HEK293 (cell line): ENCODE results near the gene ARHGAP26.

Source experiments
- ATF2 ChIP-seq: fragments of 450-650 bp; formaldehyde crosslinking; IDR thresholded peaks from 2 replicates; pipeline ENCODE4 v1.5.1; 2016; ENCODE audit warnings: missing biosample characterization, missing genetic modification characterization, low read depth
- FEZF1 ChIP-seq: fragments of 450-650 bp; formaldehyde crosslinking; IDR thresholded peaks from 2 replicates; pipeline ENCODE4 v1.5.1; 2016; ENCODE audit warnings: missing biosample characterization, missing genetic modification characterization
- GLIS1 ChIP-seq: fragments of 450-650 bp; formaldehyde crosslinking; IDR thresholded peaks from 2 replicates; pipeline ENCODE4 v1.5.1; 2016; ENCODE audit warnings: missing biosample characterization, missing genetic modification characterization
- KLF1 ChIP-seq: fragments of 450-650 bp; formaldehyde crosslinking; IDR thresholded peaks from 2 replicates; pipeline ENCODE4 v1.5.1; 2016; ENCODE audit warnings: missing biosample characterization, missing genetic modification characterization
- TCF7L2 ChIP-seq: IDR thresholded peaks from 2 replicates; pipeline ENCODE4 v1.6.1; 2011; ENCODE audit warnings: low read depth, mild to moderate bottlenecking, inconsistent platforms, low read length, moderate library complexity, borderline replicate concordance
- ZNF23 ChIP-seq: fragments of 450-650 bp; formaldehyde crosslinking; IDR thresholded peaks from 2 replicates; pipeline ENCODE4 v1.5.1; 2016; ENCODE audit warnings: missing biosample characterization, missing genetic modification characterization, borderline replicate concordance
- ZNF274 ChIP-seq, 2 experiments: fragments of 200-500 bp in 1 of 2; fragments of 450-650 bp in 1 of 2; sonication (Bioruptor generic) in 1 of 2; formaldehyde crosslinking in 1 of 2; IDR thresholded peaks; 2 replicates each; pipeline versions ENCODE4 v1.5.1 to v1.6.1; 2014 to 2016; ENCODE audit warnings: borderline replicate concordance in 1 of 2, inconsistent platforms in 1 of 2, low read length in 1 of 2, missing biosample characterization in 1 of 2, missing genetic modification characterization in 1 of 2
- ZNF324 ChIP-seq: fragments of 450-650 bp; formaldehyde crosslinking; IDR thresholded peaks from 2 replicates; pipeline ENCODE4 v1.5.1; 2016; ENCODE audit warnings: missing biosample characterization, missing genetic modification characterization
- ZNF580 ChIP-seq: fragments of 450-650 bp; formaldehyde crosslinking; IDR thresholded peaks from 2 replicates; pipeline ENCODE4 v1.5.1; 2016; ENCODE audit warnings: missing biosample characterization, missing genetic modification characterization
- ZNF600 ChIP-seq: fragments of 450-650 bp; formaldehyde crosslinking; IDR thresholded peaks from 2 replicates; pipeline ENCODE4 v1.5.1; 2016; ENCODE audit warnings: missing biosample characterization, missing genetic modification characterization
- ZNF626 ChIP-seq: fragments of 450-650 bp; sonication (Bioruptor Pico); formaldehyde crosslinking; IDR thresholded peaks from 2 replicates; pipeline ENCODE4 v1.5.1; 2018; ENCODE audit warnings: missing biosample characterization, missing genetic modification characterization, inconsistent platforms
- ZSCAN23 ChIP-seq: fragments of 450-650 bp; formaldehyde crosslinking; IDR thresholded peaks from 2 replicates; pipeline ENCODE4 v1.5.1; 2016; ENCODE audit warnings: missing biosample characterization, missing genetic modification characterization
- TF ChIP-seq, protein P1 (sequence below): fragments of 450-650 bp; formaldehyde crosslinking; IDR thresholded peaks from 2 replicates; pipeline ENCODE4 v1.5.1; 2016; ENCODE audit warnings: missing biosample characterization, missing genetic modification characterization
- TF ChIP-seq, protein P2 (sequence below): fragments of 450-650 bp; formaldehyde crosslinking; IDR thresholded peaks from 2 replicates; pipeline ENCODE4 v1.5.1; 2016; ENCODE audit warnings: missing biosample characterization, missing genetic modification characterization

- TF ChIP-seq ZNF600 (tag by site-specific recombination) (no peak), GLIS1 (tag by site-specific recombination) (no peak), KLF1 (tag by site-specific recombination) (no peak), ATF2 (no peak), FEZF1 (no peak), ZNF626 (no peak), ZNF324 (tag by site-specific recombination) (no peak), ZNF580 (tag by site-specific recombination) (no peak), ZNF23 (tag by site-specific recombination) (no peak), ZNF274 (IDR thresholded peaks at IDR 0.05; ENCODE audit: low read length) (no peak), ZNF274 (tag by site-specific recombination; IDR thresholded peaks at IDR 0.05; ENCODE audit: borderline replicate concordance) (no peak), TCF7L2 (no peak), ZSCAN23 (tag by site-specific recombination) (no peak)
- TF ChIP-seq, protein P1, sequence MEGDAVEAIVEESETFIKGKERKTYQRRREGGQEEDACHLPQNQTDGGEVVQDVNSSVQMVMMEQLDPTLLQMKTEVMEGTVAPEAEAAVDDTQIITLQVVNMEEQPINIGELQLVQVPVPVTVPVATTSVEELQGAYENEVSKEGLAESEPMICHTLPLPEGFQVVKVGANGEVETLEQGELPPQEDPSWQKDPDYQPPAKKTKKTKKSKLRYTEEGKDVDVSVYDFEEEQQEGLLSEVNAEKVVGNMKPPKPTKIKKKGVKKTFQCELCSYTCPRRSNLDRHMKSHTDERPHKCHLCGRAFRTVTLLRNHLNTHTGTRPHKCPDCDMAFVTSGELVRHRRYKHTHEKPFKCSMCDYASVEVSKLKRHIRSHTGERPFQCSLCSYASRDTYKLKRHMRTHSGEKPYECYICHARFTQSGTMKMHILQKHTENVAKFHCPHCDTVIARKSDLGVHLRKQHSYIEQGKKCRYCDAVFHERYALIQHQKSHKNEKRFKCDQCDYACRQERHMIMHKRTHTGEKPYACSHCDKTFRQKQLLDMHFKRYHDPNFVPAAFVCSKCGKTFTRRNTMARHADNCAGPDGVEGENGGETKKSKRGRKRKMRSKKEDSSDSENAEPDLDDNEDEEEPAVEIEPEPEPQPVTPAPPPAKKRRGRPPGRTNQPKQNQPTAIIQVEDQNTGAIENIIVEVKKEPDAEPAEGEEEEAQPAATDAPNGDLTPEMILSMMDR (tag by site-specific recombination) = no peak
- TF ChIP-seq, protein P2, sequence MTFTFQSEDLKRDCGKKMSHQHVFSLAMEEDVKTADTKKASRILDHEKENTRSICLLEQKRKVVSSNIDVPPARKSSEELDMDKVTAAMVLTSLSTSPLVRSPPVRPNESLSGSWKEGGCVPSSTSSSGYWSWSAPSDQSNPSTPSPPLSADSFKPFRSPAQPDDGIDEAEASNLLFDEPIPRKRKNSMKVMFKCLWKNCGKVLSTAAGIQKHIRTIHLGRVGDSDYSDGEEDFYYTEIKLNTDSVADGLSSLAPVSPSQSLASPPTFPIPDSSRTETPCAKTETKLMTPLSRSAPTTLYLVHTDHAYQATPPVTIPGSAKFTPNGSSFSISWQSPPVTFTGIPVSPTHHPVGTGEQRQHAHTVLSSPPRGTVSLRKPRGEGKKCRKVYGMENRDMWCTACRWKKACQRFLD (tag by site-specific recombination) = no peak
Measured at GRCh38 chr5:143114481-143114880, 344.3 kb downstream of the ARHGAP26 start.
